ENCODE measurements around the gene SAMD9L.

GRCh38 chr7:93119191-93119905, 28.8 kb downstream of the SAMD9L start:
- TF ChIP-seq POLR2A (IDR thresholded peaks at IDR 0.05) (no peak), CTCF (IDR thresholded peaks at IDR 0.05) (no peak)

All from sigmoid colon (tissue), 3 donors.